HEK293T (cell line): ENCODE results near the gene DNAJC6.

Experiments used
- CTCF ChIA-PET: fragments of 350-600 bp; formaldehyde crosslinking; extraction: SDS; loops from one replicate; lab custom pipeline; 2021; ENCODE audit warnings: antibody characterized with exemption, inconsistent platforms; lab: Yijun Ruan, JAX
- POLR2A ChIA-PET: fragments of 350-600 bp; formaldehyde crosslinking; extraction: SDS; loops from one replicate; lab custom pipeline; 2020; ENCODE audit warnings: antibody characterized with exemption, inconsistent platforms; lab: Yijun Ruan, JAX
- DNase-seq: peaks from one replicate; pipeline ENCODE4 v3.0.0; 2012; ENCODE audit warnings: mixed read lengths; ENCODE audit errors: extremely low spot score
- ARNT ChIP-seq: fragments of 450-650 bp; IDR thresholded peaks from 2 replicates; pipeline ENCODE4 v1.6.1; 2017; ENCODE audit warnings: mild to moderate bottlenecking
- BHLHE40 ChIP-seq: fragments of 450-650 bp; IDR thresholded peaks from 2 replicates; pipeline ENCODE4 v1.6.1; 2016; ENCODE audit warnings: mild to moderate bottlenecking, moderate library complexity, borderline replicate concordance
- CTBP1 ChIP-seq: fragments of 450-650 bp; IDR thresholded peaks from 2 replicates; pipeline ENCODE4 v1.6.1; 2016; ENCODE audit warnings: borderline replicate concordance
- ELF4 ChIP-seq: fragments of 450-650 bp; IDR thresholded peaks from 2 replicates; pipeline ENCODE4 v1.6.1; 2017; ENCODE audit warnings: antibody characterized with exemption
- FOXA1 ChIP-seq: fragments of 450-650 bp; IDR thresholded peaks from 2 replicates; pipeline ENCODE4 v1.6.1; 2016; ENCODE audit warnings: mild to moderate bottlenecking
- FOXK2 ChIP-seq: fragments of 450-650 bp; IDR thresholded peaks from 2 replicates; pipeline ENCODE4 v1.6.1; 2016; ENCODE audit warnings: mild to moderate bottlenecking
- FOXM1 ChIP-seq: fragments of 450-650 bp; IDR thresholded peaks from 2 replicates; pipeline ENCODE4 v1.6.1; 2017; ENCODE audit warnings: mild to moderate bottlenecking, borderline replicate concordance
- HDGF ChIP-seq: fragments of 450-650 bp; IDR thresholded peaks from 2 replicates; pipeline ENCODE4 v1.6.1; 2017; ENCODE audit warnings: antibody characterized with exemption, borderline replicate concordance
- L3MBTL2 ChIP-seq: fragments of 450-650 bp; conservative IDR thresholded peaks from 2 replicates; pipeline ENCODE4 v1.6.1; 2016; ENCODE audit warnings: mild to moderate bottlenecking
- LEF1 ChIP-seq: fragments of 450-650 bp; IDR thresholded peaks from 2 replicates; pipeline ENCODE4 v1.6.1; 2017; ENCODE audit warnings: mild to moderate bottlenecking, borderline replicate concordance
- NFRKB ChIP-seq: fragments of 450-650 bp; IDR thresholded peaks from 2 replicates; pipeline ENCODE4 v1.6.1; 2016; ENCODE audit warnings: mild to moderate bottlenecking, moderate library complexity
- PKNOX1 ChIP-seq: fragments of 450-650 bp; IDR thresholded peaks from 2 replicates; pipeline ENCODE4 v1.6.1; 2016
- SP1 ChIP-seq: fragments of 450-650 bp; IDR thresholded peaks from 2 replicates; pipeline ENCODE4 v1.6.1; 2017
- SUZ12 ChIP-seq: fragments of 450-650 bp; IDR thresholded peaks from 2 replicates; pipeline ENCODE4 v1.6.1; 2016; ENCODE audit warnings: mild to moderate bottlenecking
- TARDBP ChIP-seq: fragments of 450-650 bp; IDR thresholded peaks from 2 replicates; pipeline ENCODE4 v1.6.1; 2016
- ZNF384 ChIP-seq: fragments of 450-650 bp; IDR thresholded peaks from 2 replicates; pipeline ENCODE4 v1.6.1; 2016

The DNAJC6 gene

DNA sequence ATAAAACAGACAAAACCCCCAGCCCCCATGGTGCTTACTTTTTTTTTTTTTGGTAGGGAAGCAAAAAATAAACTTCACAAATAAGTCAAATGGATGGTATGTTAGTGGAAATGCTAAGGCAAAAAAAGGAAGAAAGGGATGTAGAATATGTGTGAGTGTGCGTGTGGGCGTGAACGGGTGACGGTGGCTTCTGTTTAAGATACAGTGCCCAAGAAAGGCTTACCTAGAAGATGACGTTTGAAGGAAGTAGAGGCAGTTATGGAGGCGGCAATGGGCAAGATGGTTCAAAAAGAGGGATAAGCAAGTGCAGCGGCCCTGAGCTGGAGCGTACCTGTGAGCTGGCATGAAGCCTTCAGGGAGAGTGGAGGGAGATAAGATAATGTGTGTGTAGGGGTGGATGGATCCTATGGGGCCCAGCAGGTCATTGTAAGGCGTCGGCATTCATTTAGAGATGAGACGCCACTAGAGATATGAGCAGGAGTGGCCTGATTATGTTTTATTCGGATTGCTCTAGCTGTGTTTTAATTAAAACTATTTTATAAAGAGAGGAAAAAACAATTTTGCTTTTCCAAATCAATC lies 131.1 kb downstream of the DNAJC6 start:
- ChIA-PET POLR2A (no interaction called here), CTCF (interaction anchor here (0.6 kb wide), 1 partner anchor 1094 kb away, joined by 5 read pairs; no protein-coding TSS in a partner anchor)
- no peak for DNase-seq
- no peak for TF ChIP-seq SUZ12
- no peak for TF ChIP-seq NFRKB
- no peak for TF ChIP-seq TARDBP
- TF ChIP-seq PKNOX1, result no peak
- TF ChIP-seq ARNT, result no peak
- no peak for TF ChIP-seq FOXA1
- no peak for TF ChIP-seq SP1
- TF ChIP-seq FOXM1, result no peak
- no peak for TF ChIP-seq LEF1
- no peak for TF ChIP-seq FOXK2
- no peak for TF ChIP-seq L3MBTL2
- no peak for TF ChIP-seq ZNF384
- no peak for TF ChIP-seq ELF4
- TF ChIP-seq BHLHE40, result no peak
- no peak for TF ChIP-seq HDGF
- TF ChIP-seq CTBP1, result no peak

DNA sequence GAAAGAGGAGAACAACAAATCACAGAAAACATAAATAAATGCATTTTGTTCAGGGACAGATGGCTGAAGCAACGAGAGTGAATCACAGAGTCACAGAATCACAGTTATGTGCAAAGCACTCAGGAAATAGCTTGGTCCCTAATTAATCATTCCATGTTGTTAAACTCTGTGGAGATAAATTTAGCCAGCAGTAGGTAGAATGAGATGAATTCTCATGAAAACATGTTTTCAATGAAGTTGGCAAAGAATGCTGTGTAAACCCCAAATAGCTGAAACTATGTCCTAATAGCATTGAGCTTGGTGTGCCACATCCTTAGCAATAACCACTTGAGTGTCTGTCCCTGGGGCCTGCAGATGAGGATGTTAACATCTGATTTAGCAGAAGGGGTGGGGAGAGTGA lies 131.6 kb downstream of the DNAJC6 start:
- CTCF ChIA-PET, result no interaction called here
- no peak for TF ChIP-seq CTBP1
- TF ChIP-seq FOXM1, result no peak
- no peak for TF ChIP-seq ELF4
- no peak for TF ChIP-seq LEF1
- no peak for TF ChIP-seq FOXK2
- no peak for TF ChIP-seq NFRKB
- TF ChIP-seq L3MBTL2, result no peak
- TF ChIP-seq PKNOX1, result no peak
- no peak for TF ChIP-seq SP1
- no peak for TF ChIP-seq TARDBP
- no peak for TF ChIP-seq HDGF
- TF ChIP-seq ZNF384, result no peak
- no peak for TF ChIP-seq SUZ12
- TF ChIP-seq FOXA1, result no peak
- TF ChIP-seq ARNT, result no peak
- no peak for TF ChIP-seq BHLHE40
- DNase-seq, result no peak
- POLR2A ChIA-PET, result no interaction called here

- TF ChIP-seq SUZ12 (no peak), ELF4 (no peak), FOXM1 (no peak), TARDBP (no peak)
- CTCF ChIA-PET, result no interaction called here
- POLR2A ChIA-PET, result no interaction called here
- DNase-seq, result no peak
Measured at GRCh38 chr1:65441464-65441863, 132.1 kb downstream of the DNAJC6 start.

GRCh38 chr1:65442442-65442841 lies 133.1 kb downstream of the DNAJC6 start:
- DNase-seq, result no peak

DNA sequence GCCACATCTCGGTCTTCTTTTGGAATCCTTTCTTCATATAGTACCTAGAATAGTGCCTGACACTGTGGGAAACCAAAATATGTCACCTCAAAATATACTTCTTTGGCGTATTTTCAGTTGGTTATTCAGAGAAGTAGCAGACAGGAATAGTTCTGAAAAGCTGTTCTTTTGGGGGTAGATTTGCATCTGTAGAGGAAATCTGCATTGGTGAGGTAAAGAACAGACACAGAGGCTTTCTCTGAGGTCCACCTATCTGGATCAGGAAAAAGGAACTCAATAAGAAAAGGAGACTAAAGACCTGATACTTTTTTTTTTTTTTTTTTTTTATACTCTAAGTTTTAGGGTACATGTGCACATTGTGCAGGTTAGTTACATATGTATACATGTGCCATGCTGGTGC lies 134.3 kb downstream of the DNAJC6 start:
- DNase-seq, result no peak
- CTCF ChIA-PET, result no interaction called here
- TF ChIP-seq ZNF384 (no peak), PKNOX1 (no peak), FOXM1 (no peak), ARNT (no peak), HDGF (no peak), FOXA1 (no peak), NFRKB (no peak), TARDBP (no peak), SP1 (no peak), FOXK2 (no peak), CTBP1 (no peak), L3MBTL2 (no peak), LEF1 (no peak)
- POLR2A ChIA-PET, result no interaction called here

More at GRCh38 chr1:65442442-65442841, 133.1 kb downstream of the DNAJC6 start:
- TF ChIP-seq HDGF (no peak), FOXA1 (no peak), NFRKB (no peak), LEF1 (no peak)
- POLR2A ChIA-PET, result no interaction called here
- CTCF ChIA-PET, result no interaction called here

- TF ChIP-seq BHLHE40 (no peak), FOXA1 (no peak), ZNF384 (no peak), ARNT (no peak), SUZ12 (no peak), FOXK2 (no peak), NFRKB (no peak), CTBP1 (no peak), TARDBP (no peak), SP1 (no peak), FOXM1 (no peak), HDGF (no peak), L3MBTL2 (no peak), LEF1 (no peak), PKNOX1 (no peak), ELF4 (no peak)
- no peak for DNase-seq
- CTCF ChIA-PET, result no interaction called here
- POLR2A ChIA-PET, result no interaction called here
Measured at GRCh38 chr1:65444128-65444640, 134.8 kb downstream of the DNAJC6 start.
